Cerebellar cortex (tissue), 1 donor: ENCODE data around the gene PDK2.
A peak's percentile ranks its signal among the peaks of the same experiment; 100 is the strongest.

Experiments
- DNase-seq: peaks from one replicate; pipeline ENCODE4 v3.0.0-alpha.2; 2015; ENCODE audit warnings: low spot score

Gene PDK2

DNA sequence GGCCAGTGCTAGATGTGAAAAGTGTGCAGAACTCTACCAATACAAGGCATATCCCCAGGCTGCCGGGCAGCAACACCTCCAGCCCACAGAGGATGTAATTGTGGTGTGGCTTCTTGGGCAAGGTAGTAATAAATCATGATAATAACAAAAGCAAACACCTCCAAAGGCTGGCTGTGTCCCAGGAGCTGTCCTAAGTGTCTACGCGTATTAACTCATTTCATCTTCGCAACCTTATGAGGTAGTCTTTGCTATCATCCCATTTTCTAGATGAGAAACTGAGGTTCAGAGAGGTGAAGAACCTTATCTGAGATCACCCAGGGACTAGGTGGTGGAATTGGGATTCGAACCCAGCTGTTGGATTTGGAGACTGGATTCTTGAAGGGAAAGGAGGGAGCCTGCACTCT lies 5.3 kb downstream of the PDK2 start:
- no peak for DNase-seq

GRCh38 chr17:50100921-50101345 lies 5.8 kb downstream of the PDK2 start:
- DNase-seq, result peak; percentile 68

DNA sequence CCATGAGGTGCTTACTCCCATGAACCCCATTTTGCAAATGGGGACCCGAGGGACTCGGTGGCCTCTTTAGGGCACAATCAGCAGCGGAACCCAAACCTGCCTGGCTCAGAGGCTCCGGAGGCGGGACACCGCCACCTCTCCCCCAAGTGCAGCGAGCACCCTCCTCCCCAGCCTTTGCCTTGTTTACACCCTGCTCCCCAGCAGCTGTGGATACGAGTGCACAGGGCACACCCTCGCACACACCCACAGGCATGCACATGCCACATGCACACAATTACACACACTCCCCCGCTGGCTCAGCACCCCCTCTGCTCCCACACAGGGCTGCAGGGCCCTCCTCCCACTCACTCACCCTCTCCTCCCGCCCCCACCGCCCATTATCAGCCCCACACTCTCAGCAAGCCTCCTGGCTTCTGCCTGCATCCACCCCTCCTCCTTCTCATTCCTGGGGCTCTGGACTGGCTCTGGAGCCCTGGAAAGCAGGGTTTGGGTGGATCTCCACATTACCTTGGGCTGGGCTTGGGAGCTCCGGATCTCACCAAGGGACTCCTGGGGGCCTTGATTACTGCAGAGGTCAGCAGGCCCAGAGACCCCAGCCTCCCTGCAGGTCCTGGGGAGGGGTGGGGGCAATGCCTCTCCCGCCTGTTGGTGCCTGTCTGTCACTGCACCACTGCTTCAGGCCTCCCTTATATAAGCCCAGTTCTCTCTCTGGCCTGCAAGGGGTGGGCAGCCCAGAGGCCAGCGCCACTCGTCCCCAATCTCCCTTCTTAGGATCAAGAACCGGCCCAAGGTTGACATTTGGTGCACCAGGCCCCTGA lies 6.4 kb downstream of the PDK2 start:
- DNase-seq, result no peak

GRCh38 chr17:50102164-50102991 lies 7.2 kb downstream of the PDK2 start:
- no peak for DNase-seq

DNA sequence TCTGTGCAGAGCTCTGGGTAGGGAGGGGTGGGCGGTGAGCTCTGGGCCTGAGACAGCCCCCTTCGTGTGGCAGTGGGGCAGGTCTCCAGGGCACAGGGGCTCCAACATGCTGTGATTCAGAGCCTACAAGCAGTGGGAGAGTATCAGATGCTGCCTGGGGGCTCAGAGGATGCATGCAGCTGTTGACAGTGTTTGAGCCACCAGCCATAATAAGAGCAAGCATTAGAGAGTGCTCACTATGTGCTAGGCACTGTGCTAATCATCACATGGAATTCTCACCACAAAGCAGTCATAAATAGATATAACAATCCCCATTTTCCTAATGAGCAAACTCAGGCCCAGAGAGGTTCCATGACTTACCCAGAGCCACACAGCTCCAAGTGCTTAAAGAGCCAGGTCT lies 8.1 kb downstream of the PDK2 start:
- DNase-seq, result no peak

GRCh38 chr17:50103941-50104340 lies 8.8 kb downstream of the PDK2 start:
- peak; percentile 90 for DNase-seq

DNA sequence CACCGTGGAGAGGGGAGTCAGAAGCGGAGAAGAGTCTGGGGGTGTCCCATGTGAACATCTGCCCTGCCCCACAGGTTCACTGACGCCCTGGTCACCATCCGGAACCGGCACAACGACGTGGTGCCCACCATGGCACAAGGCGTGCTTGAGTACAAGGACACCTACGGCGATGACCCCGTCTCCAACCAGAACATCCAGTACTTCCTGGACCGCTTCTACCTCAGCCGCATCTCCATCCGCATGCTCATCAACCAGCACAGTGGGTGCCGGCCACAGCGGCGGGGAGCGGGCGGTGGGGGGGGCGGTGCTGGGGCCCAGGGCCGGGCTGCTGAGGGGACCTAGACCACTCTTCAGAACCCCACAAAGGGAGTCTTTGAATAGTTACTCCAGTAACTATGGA lies 10.7 kb downstream of the PDK2 start:
- no peak for DNase-seq

DNA sequence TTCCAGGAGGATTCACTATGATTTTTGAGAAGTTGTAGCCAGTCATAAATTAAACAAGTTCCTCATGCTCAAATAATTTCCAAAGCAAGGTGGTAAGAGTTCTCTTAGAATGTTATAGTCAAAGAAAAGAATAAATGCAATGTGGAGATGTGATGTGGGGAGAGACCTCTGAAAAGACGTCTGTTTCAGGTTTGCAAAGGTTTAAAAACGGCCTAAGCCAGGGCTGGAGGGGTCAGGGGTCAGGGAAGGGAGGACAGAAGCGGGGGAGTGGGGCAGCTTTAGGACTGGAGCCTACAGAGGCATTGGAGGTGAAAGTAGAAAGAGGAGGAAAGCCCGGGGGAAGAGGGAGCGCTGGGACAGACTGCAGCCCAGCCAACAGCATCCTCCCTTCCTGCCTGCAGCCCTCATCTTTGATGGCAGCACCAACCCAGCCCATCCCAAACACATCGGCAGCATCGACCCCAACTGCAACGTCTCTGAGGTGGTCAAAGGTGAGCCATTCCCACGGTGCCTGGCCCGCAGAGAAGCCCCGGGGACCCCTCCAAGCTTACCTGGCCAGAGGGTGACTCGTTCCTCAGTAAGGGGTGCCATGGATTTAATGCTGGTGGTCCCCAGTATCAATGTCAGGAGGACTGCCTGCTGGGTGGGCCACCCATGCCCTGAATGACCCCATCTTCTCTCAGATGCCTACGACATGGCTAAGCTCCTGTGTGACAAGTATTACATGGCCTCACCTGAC lies 11.4 kb downstream of the PDK2 start:
- no peak for DNase-seq

- DNase-seq, result peak; percentile 3
These were observed 12.8 kb downstream of the PDK2 start for GRCh38 chr17:50107790-50108414.

GRCh38 chr17:50108556-50108955 lies 13.4 kb downstream of the PDK2 start:
- DNase-seq, result peak; percentile 2

DNA sequence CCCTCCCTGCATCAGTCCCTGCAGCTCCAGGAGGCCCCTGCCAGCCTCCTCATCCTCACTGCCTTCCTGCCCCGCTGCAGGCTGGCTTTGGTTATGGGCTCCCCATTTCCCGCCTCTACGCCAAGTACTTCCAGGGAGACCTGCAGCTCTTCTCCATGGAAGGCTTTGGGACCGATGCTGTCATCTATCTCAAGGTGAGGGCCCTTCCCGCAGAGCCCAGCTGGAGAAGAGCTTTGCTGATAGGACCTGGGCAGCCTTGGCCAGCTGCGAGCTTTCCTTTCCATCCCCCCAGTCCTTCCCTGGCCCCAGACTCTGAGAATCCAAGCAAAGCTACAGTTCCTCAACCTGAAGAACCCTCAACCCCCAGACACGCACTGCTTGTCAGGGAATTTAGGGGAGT lies 14.1 kb downstream of the PDK2 start:
- DNase-seq, result peak; percentile 5

- no peak for DNase-seq
These were observed 14.6 kb downstream of the PDK2 start for GRCh38 chr17:50109785-50110184.

DNA sequence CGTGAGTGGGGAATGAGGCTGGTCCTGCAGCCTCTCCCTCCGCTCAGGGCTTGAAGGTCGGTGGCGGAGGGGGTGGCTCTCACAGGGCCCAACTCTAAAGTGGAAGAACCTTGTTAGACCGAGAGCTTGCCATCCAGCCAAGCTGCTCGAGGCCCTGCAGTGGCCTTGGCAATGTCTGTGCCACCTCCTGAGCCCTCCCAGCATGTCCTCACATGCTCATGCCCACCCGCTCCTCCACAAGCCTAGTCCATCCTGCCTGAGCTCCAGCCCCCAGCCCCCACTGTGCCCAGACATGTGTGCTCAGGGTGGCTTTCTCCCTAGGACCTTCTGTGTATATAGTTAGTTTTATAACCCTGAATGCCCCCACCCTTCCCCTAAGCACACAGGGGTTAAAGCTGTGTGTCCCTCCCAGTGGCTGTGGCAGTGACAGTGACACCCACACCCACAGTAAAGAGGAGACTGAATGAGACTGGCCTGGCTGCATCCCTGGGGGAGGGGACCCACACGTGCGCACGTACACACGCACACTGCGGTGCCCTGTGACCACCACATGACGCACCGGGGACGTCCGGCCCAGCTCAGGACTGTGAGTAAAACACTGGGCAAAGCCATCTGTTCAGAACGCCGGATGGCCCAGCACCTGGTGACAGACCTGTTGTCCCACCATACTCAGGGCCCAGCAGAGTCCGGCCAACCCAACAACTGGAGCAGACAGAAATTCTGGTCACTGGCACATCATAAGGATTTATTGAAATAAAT lies 15.6 kb downstream of the PDK2 start:
- peak; percentile 71 for DNase-seq

DNA sequence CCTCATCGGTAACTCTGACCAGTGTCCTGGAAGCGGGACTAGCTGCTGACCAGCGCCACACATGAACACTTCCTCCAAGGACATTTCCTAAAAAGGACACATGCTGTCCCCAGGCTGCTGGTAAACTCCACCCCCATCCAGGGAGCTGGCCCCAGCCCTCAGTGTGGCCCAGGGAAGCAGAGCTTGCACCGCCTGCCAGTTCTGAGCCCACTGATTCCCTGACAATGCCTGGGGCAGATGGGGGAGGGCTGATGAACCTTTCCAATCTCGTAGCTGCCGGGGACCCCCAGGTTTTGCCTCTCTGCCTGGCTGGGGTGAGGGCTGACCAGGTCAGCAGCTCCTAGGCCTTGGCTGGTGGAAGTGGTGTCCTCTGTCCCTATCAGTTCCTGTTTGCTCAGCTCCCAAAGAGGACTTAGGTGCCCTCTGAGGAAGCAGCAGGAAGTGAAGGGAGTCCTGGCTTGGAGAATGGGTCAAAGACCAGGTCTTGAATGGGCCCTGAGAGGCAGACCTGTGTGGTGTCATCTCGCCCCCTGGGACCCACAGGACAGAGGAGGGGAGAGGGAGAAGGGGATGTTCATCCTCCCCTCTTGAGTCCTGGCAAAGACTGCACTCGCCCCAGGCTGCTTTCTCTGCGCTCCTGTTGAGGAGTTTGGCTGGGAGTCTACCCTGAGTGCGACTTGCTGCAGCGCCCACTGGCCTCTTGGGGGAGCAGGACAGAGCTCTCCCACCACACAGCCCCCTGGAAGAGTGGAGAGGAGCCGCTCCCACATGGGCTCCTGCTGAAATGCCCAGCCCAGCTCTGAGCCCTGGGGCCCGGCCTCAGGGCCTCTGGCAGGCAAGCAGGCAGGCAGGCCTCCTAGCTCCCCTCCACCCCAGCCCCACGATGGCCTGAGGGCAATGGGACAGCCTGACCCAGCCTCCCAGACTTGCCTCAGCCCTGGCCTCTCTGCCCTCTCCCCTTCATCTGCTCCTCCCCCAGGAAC lies 16.8 kb downstream of the PDK2 start:
- DNase-seq, result peak; percentile 91

GRCh38 chr17:50112694-50113093 lies 17.5 kb downstream of the PDK2 start:
- DNase-seq, result no peak

- no peak for DNase-seq
These were observed 18.6 kb downstream of the PDK2 start for GRCh38 chr17:50113624-50114320.

GRCh38 chr17:50114401-50114800 lies 19.2 kb downstream of the PDK2 start:
- no peak for DNase-seq

GRCh38 chr17:50114849-50115357 lies 19.8 kb downstream of the PDK2 start:
- peak; percentile 86 for DNase-seq

DNA sequence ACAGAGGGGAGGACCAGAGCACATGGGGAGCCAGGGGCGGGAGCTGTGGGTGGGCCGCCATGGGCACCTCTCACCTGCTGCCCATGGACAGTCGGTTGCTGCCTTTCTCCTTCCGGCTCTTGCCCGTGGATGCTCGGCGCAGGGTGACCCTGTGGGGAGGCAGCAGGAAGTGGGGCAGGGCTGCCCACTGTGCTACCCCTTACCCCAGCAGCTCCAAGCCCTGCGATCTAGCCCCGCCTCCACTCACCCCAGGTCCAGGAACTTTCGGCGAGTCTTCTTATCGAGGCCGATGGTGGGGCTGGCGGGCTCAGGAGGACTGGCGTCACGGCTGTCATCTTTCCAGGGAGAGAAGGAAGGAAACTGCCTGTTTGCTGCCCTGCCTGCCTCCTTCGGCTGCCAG lies 20.6 kb downstream of the PDK2 start:
- DNase-seq, result no peak
